Mammary epithelial cell (primary cell): ENCODE data around the gene NCSTN.

Source experiments
- CTCF ChIP-seq, 2 donors: IDR thresholded peaks in 1 of 2; conservative IDR thresholded peaks in 1 of 2; 2 replicates each; pipeline ENCODE4 v1.5.1; 2011 to 2012; ENCODE audit warnings: inconsistent platforms in 2 of 2, low read length in 2 of 2, mild to moderate bottlenecking in 2 of 2, control low read depth in 1 of 2, low read depth in 1 of 2; ENCODE audit not compliant: insufficient read depth in 1 of 2; ENCODE audit errors: extremely low read depth in 1 of 2
- EZH2 ChIP-seq: IDR thresholded peaks from 2 replicates; pipeline ENCODE4 v1.6.1; 2012; ENCODE audit warnings: low read length, inconsistent platforms, borderline replicate concordance

- TF ChIP-seq CTCF (conservative IDR thresholded peaks at IDR 0.05 in 1 of 2, IDR thresholded peaks at IDR 0.05 in 1 of 2; ENCODE audit: extremely low read depth in 1 of 2, insufficient read depth in 1 of 2, low read depth in 1 of 2, low read length in 2 of 2), result no peak
- TF ChIP-seq EZH2, result no peak
These were observed 27.6 kb downstream of the NCSTN start for GRCh38 chr1:160370561-160371345.
